ENCODE results near the gene TDRD10. TPM values are rescaled to one million over a fixed set of nuclear protein-coding genes. Genes with fewer than 3 reads are reported as not detected.

Gene TDRD10
- total and polyA plus RNA-seq, 2 of the 8 experiments (the other 6 are each of a cell fraction or from before 2014, with no cell fraction given): 0.15 to 0.27 TPM

- TF ChIP-seq SAP30 (IDR thresholded peaks at IDR 0.05; ENCODE audit: insufficient read depth, insufficient replicate concordance, low read length): no peak
- TF ChIP-seq CTCF (IDR thresholded peaks at IDR 0.05; ENCODE audit: control extremely low read depth in 1 of 3, insufficient read depth in 1 of 3, low read depth in 1 of 3, low read length in 3 of 3): no peak
- no peak for TF ChIP-seq SRF (IDR thresholded peaks at IDR 0.05; ENCODE audit: low read depth, low read length)
- TF ChIP-seq RAD21 (IDR thresholded peaks at IDR 0.05 in 1 of 2, conservative IDR thresholded peaks at IDR 0.05 in 1 of 2; ENCODE audit: low read depth in 2 of 2, low read length in 2 of 2): no peak
- TF ChIP-seq HDAC6 (IDR thresholded peaks at IDR 0.05; ENCODE audit: low read depth, low read length): no peak
- no peak for TF ChIP-seq SIRT6 (IDR thresholded peaks at IDR 0.05; ENCODE audit: low read length)
- no peak for TF ChIP-seq CBX8 (IDR thresholded peaks at IDR 0.05; ENCODE audit: borderline replicate concordance, low read depth, low read length)
Observed at GRCh38 chr1:154495496-154496273, 6.3 kb upstream of the TDRD10 start (continued).

All from H1 (cell line).